CD4-positive, alpha-beta T cell treated with Interleukin-12 subunit alpha and Interleukin-12 subunit beta, for 1 hour (primary cell): Measurements from ENCODE around the gene MMEL1.
"Not testable (repeated sequence)": the region's sequence is repeated elsewhere in the genome, so short reads cannot be mapped to it uniquely, and the experiment has no call there.

ENCODE experiments used
- DNase-seq: peaks from one replicate; pipeline ENCODE4 v3.0.0-alpha.2; 2020

MMEL1 gene

GRCh38 chr1:2625748-2626147 is 7.1 kb downstream of the MMEL1 start:
- DNase-seq: not testable (repeated sequence)

GRCh38 chr1:2625311-2625710 is 7.5 kb downstream of the MMEL1 start:
- DNase-seq: no peak

GRCh38 chr1:2624735-2625300 is 8.0 kb downstream of the MMEL1 start:
- no peak for DNase-seq

GRCh38 chr1:2623571-2624337 is 9.1 kb downstream of the MMEL1 start:
- DNase-seq: no peak

- no peak for DNase-seq
These were observed 14.8 kb downstream of the MMEL1 start for GRCh38 chr1:2617971-2618470.

- no peak for DNase-seq
These were observed 18.7 kb downstream of the MMEL1 start for GRCh38 chr1:2614145-2614544.

- DNase-seq: no peak
These were observed 20.0 kb downstream of the MMEL1 start for GRCh38 chr1:2612591-2613365.

- no peak for DNase-seq
These were observed 21.0 kb downstream of the MMEL1 start for GRCh38 chr1:2611621-2612437.

GRCh38 chr1:2611031-2611501 is 21.8 kb downstream of the MMEL1 start:
- DNase-seq: no peak

GRCh38 chr1:2610036-2610959 is 22.5 kb downstream of the MMEL1 start:
- DNase-seq: no peak

GRCh38 chr1:2609319-2610035 is 23.3 kb downstream of the MMEL1 start:
- DNase-seq: no peak

- no peak for DNase-seq
These were observed 25.1 kb downstream of the MMEL1 start for GRCh38 chr1:2607641-2608091.

GRCh38 chr1:2606881-2607621 is 25.8 kb downstream of the MMEL1 start:
- no peak for DNase-seq

- DNase-seq: no peak
These were observed 26.4 kb downstream of the MMEL1 start for GRCh38 chr1:2606396-2606880.

GRCh38 chr1:2605509-2606395 is 27.1 kb downstream of the MMEL1 start:
- DNase-seq: no peak

- DNase-seq: no peak
These were observed 27.8 kb downstream of the MMEL1 start for GRCh38 chr1:2604844-2605508.

GRCh38 chr1:2604156-2604843 is 28.5 kb downstream of the MMEL1 start:
- DNase-seq: no peak
